BJ (cell line): ENCODE measurements around the gene RSF1. TPM values are rescaled to one million over a fixed set of nuclear protein-coding genes. Genes with fewer than 3 reads are reported as not detected.

Experiments
- CTCF ChIA-PET: fragments of 350-600 bp; formaldehyde crosslinking; extraction: SDS; loops from one replicate; lab custom pipeline; 2021; ENCODE audit warnings: antibody characterized with exemption, inconsistent platforms; lab: Yijun Ruan, JAX
- POLR2A ChIA-PET: fragments of 300-600 bp; sonication (Branson Sonifier 250); formaldehyde crosslinking; extraction: SDS; loops from one replicate; lab custom pipeline; 2021; ENCODE audit warnings: antibody characterized with exemption; lab: Charles Lee
- DNase-seq: peaks from one replicate; pipeline ENCODE4 v3.0.0-alpha.2; 2011; ENCODE audit warnings: low read depth
- H3K27me3 ChIP-seq: 2 replicates; pipeline ENCODE4 v1.6.0; 2011; ENCODE audit warnings: low read length; ENCODE audit not compliant: control insufficient read depth, insufficient read depth
- H3K36me3 ChIP-seq: 2 replicates; pipeline ENCODE4 v1.5.1; 2011; ENCODE audit warnings: low read length; ENCODE audit not compliant: control insufficient read depth, insufficient read depth
- H3K4me3 ChIP-seq: 2 replicates; pipeline ENCODE4 v1.5.1; 2011; ENCODE audit warnings: low read depth, mild to moderate bottlenecking, control low read depth, low read length
- polyA plus RNA-seq: library from polyadenylated mRNA; depleted of rRNA; stranded (reverse); fragments of >200 nt; gene quantifications from 2 replicates; pipeline ENCODE4 v1.2.3, GENCODE V29; 2011; rRNA removed
- small RNA-seq: library from RNA; depleted of rRNA; stranded (forward); fragments of <200 nt; gene quantifications from one replicate; pipeline ENCODE3, GENCODE V24; 2012; ENCODE audit warnings: low replicate concordance, low read depth; ENCODE audit not compliant: insufficient read length
- TF ChIP-seq, protein P1 (sequence below): IDR thresholded peaks from 2 replicates; pipeline ENCODE4 v1.5.1; 2011; ENCODE audit warnings: low read depth, mild to moderate bottlenecking, control low read depth, inconsistent platforms, low read length, moderate library complexity; ENCODE audit not compliant: insufficient read depth

Gene RSF1
- polyA plus RNA-seq, 1 experiment: 6.0 TPM

DNA sequence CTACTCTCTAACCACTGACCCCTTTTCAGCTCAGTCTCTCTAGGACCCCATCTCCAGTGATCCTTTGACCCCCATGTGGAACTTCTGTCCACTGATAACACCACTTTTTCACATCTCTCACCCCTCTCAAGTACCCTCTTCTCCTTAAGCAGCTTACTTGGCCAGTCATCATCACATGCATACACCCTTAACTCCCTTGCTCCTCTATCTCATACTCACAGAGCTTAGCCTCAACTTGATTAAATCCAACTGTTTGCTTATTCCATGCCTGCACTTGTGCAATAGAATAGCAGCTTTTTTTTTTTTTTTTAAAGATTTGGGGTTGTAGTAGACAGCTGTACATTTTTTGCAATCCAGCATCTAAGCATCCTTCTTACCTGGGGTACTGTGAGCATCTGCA is 208.6 kb downstream of the RSF1 start:
- ChIA-PET CTCF (interaction anchor here (0.7 to 2.2 kb wide), 3 partner anchors 10 to 485 kb away, joined by 3 to 11 read pairs (median 3); partner anchors contain the start of gene MYO7A), POLR2A (interaction anchor here (0.5 to 0.6 kb wide), 2 partner anchors 139 to 622 kb away, joined by 4 read pairs; no protein-coding TSS in a partner anchor)
- Histone ChIP-seq H3K36me3 (peaks cover 3% of the 10 kb centered on the region), H3K27me3 (no peaks in the 10 kb centered on the region), H3K4me3 (no peak overlapping the region)
- TF ChIP-seq, protein P1, sequence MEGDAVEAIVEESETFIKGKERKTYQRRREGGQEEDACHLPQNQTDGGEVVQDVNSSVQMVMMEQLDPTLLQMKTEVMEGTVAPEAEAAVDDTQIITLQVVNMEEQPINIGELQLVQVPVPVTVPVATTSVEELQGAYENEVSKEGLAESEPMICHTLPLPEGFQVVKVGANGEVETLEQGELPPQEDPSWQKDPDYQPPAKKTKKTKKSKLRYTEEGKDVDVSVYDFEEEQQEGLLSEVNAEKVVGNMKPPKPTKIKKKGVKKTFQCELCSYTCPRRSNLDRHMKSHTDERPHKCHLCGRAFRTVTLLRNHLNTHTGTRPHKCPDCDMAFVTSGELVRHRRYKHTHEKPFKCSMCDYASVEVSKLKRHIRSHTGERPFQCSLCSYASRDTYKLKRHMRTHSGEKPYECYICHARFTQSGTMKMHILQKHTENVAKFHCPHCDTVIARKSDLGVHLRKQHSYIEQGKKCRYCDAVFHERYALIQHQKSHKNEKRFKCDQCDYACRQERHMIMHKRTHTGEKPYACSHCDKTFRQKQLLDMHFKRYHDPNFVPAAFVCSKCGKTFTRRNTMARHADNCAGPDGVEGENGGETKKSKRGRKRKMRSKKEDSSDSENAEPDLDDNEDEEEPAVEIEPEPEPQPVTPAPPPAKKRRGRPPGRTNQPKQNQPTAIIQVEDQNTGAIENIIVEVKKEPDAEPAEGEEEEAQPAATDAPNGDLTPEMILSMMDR: no peak
- DNase-seq: no peak

Small RNA genes within 50 kb of the gene (small RNA-seq; reads per million reads assigned to genes)
- not detected for gene RF00019

Other genes with a start within 250 kb of the RSF1 start
- gene AQP11, start 230.8 kb downstream of the RSF1 start, polyA plus RNA-seq: 1.2 and 1.3 TPM in 2 replicates
- 91.6 and 112 TPM in 2 replicates for gene CLNS1A, start 182.9 kb downstream of the RSF1 start, polyA plus RNA-seq
- gene AAMDC, start 422 bp upstream of the RSF1 start, polyA plus RNA-seq: 33.0 and 46.9 TPM in 2 replicates
- gene INTS4, start 173.9 kb upstream of the RSF1 start, polyA plus RNA-seq: 16.8 and 18.9 TPM in 2 replicates
- gene KCTD14, start 202.6 kb upstream of the RSF1 start, polyA plus RNA-seq: 1.8 and 2.1 TPM in 2 replicates
- not detected in 2 replicates for gene THRSP, start 243.1 kb upstream of the RSF1 start, polyA plus RNA-seq